ENCODE results near the gene IL16.

DNA sequence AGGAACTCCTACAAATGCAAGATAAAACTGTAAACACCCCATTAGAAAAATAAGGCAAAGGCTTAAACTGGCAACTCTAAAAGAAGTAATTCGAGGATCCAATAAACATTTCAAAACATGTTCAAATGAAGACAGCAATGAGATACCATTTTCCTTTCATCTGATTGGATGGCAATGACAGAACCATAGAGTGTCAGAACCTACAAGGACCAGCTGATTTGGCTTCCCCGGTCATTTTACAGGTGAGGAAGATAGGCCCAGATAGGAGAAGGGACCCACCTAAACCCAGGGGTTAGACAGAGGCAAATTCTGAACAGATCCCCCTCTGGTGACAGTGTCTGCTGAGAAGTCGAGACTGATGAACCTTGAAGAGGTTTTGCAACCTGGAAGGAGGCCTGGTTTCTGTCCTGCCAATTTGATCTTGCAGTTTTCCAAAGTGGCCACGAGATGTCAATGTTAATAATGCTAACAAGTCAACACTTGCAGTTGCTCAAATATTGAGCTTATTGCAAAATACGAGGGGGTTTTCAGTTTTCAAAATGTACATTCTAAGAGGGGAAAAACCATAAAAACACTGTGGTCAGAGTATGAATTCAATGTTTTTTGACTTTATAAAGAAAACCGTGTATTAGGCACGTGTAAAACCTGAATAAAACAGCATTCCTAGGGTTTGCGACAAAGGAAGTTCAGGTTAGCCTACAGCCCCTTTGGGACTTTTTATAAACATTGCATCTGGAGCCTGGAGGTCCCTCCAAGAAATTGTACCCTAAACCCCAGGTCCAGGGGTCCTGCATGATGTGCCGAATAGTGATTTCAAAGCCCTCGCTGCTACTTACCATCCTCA, 41.1 kb upstream of the IL16 start:
- TF ChIP-seq POLR2AphosphoS5 (IDR thresholded peaks at IDR 0.05; ENCODE audit: low read depth, low read length): no peak
- no peak for TF ChIP-seq POLR2A (IDR thresholded peaks at IDR 0.05; ENCODE audit: low read depth, low read length)
